22Rv1 (cell line): ENCODE measurements around the gene ZNF133.

Source experiments
- CTCF ChIP-seq: fragments of 450-650 bp; IDR thresholded peaks from 2 replicates; pipeline ENCODE4 v1.5.1; 2017; ENCODE audit warnings: mild to moderate bottlenecking
- ZFX ChIP-seq: fragments of 450-650 bp; IDR thresholded peaks from 2 replicates; pipeline ENCODE4 v1.6.1; 2017; ENCODE audit warnings: antibody characterized with exemption, borderline replicate concordance

GRCh38 chr20:18288749-18289267 is 481 bp downstream of the ZNF133 start:
- TF ChIP-seq CTCF: no peak
- no peak for TF ChIP-seq ZFX
